ENCODE results near the gene CFAP43. TPM values are rescaled to one million over a fixed set of nuclear protein-coding genes. Genes with fewer than 3 reads are reported as not detected.

CFAP43 gene
- total RNA-seq, 1 experiment from 2014 or later, result 6.0 TPM

- Histone ChIP-seq H3K79me2 (ENCODE audit: low read depth) (no peaks in the 10 kb centered on the region), H3K27me3 (ENCODE audit: insufficient read depth, low read depth) (no peaks in the 10 kb centered on the region), H4K20me1 (ENCODE audit: insufficient read depth) (no peaks in the 10 kb centered on the region), H3K4me1 (replicated peaks; ENCODE audit: insufficient read depth) (peaks cover 39% of the 10 kb centered on the region), H3F3A (ENCODE audit: insufficient read depth, low read depth) (peaks cover 26% of the 10 kb centered on the region), H3K36me3 (ENCODE audit: low read depth) (no peaks in the 10 kb centered on the region), H2AFZ (peak overlapping the region; percentile 93), H3K9me2 (ENCODE audit: insufficient read depth) (no peaks in the 10 kb centered on the region), H3K27ac (peak overlapping the region; percentile 22; the same call in 1 of the 2 replicates), H3K4me3 (peak overlapping the region; percentile 77), H3K9me3 (ENCODE audit: insufficient read depth, low read depth) (no peaks in the 10 kb centered on the region), H3K4me2 (peak overlapping the region; percentile 72)
- TF ChIP-seq EZH2 (IDR thresholded peaks at IDR 0.05; ENCODE audit: low read depth), result no peak
- TF ChIP-seq, protein P1, sequence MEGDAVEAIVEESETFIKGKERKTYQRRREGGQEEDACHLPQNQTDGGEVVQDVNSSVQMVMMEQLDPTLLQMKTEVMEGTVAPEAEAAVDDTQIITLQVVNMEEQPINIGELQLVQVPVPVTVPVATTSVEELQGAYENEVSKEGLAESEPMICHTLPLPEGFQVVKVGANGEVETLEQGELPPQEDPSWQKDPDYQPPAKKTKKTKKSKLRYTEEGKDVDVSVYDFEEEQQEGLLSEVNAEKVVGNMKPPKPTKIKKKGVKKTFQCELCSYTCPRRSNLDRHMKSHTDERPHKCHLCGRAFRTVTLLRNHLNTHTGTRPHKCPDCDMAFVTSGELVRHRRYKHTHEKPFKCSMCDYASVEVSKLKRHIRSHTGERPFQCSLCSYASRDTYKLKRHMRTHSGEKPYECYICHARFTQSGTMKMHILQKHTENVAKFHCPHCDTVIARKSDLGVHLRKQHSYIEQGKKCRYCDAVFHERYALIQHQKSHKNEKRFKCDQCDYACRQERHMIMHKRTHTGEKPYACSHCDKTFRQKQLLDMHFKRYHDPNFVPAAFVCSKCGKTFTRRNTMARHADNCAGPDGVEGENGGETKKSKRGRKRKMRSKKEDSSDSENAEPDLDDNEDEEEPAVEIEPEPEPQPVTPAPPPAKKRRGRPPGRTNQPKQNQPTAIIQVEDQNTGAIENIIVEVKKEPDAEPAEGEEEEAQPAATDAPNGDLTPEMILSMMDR (conservative IDR thresholded peaks at IDR 0.05), result no peak
- intact Hi-C loops (cut with micrococcal nuclease; ENCODE audit: unreplicated experiment), result loop anchor here (5.0 to 10.0 kb wide), 2 partner anchors 215 to 408 kb away; no protein-coding TSS in a partner anchor
- TSS peak; percentile 65 for BruUV-seq (replicated peaks)
- CTCF ChIA-PET, result interaction anchor here (1.0 to 1.5 kb wide), 2 partner anchors 40 to 63 kb away, joined by 3 read pairs; no protein-coding TSS in a partner anchor
- no peak for DNase-seq
- POLR2A ChIA-PET (ENCODE audit: unreplicated experiment), result interaction anchor here (0.5 to 1.0 kb wide), 7 partner anchors 8 to 998 kb away, joined by 3 to 10 read pairs (median 4); no protein-coding TSS in a partner anchor
Measured at GRCh38 chr10:104122225-104123107, 109.7 kb downstream of the CFAP43 start.

DNA sequence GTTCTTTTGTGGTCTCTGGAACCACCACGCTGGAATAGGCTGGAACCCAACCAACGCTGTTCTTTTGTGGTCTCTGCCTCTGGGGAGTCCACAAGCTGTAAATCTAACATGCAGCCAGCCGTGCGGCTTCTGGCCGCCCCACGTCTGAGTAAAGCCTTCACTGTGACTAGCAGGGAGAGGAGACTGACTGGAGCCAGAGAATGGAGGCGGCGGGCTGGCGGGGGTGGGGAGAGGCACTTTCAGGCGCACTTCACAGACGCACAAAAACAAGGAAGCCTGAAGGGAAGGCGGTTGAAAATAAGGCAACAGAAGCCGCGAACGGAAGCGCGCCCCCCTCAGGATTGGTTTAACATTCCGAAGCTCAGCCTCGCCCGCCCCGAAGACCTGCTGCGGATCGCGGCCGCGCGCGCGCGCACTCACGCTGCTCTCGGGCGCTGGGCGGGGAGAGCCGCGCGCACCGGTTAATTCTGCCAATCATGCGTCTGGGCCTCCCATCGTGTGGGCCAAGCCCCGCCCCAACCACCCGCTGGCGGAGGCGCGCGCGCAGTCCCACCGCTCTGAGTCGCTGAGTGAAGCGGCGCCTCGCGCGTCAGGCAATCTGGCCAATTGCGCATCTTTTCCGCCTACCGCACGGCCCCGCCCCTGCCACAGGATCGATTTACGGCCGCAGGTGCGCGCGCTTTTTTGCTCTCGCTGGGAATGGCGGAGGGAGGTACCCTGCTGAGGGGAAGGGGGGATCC is 110.5 kb downstream of the CFAP43 start, which contains the start of gene SFR1:
Gene SFR1 (plus strand): TSS at position 687 of the 740 bp plus-strand sequence. CDS start 13 bp downstream, at position 700.
- peak within 1 kb of the TSS; percentile 94 for H2AFZ ChIP-seq
- peak within 1 kb of the TSS; percentile 99 for H3K4me2 ChIP-seq
- peaks cover 26% of the 10 kb centered on the region for H3F3A ChIP-seq (ENCODE audit: insufficient read depth, low read depth)
- no peaks in the 10 kb centered on the region for H4K20me1 ChIP-seq (ENCODE audit: insufficient read depth)
- no peaks in the 10 kb centered on the region for H3K9me3 ChIP-seq (ENCODE audit: insufficient read depth, low read depth)
- H3K4me1 ChIP-seq (replicated peaks; ENCODE audit: insufficient read depth), result peaks cover 45% of the 10 kb centered on the region
- H3K79me2 ChIP-seq (ENCODE audit: low read depth), result no peaks in the 10 kb centered on the region
- H3K4me3 ChIP-seq, result peak within 1 kb of the TSS; percentile 85
- ChIA-PET CTCF (no interaction called here), POLR2A (ENCODE audit: unreplicated experiment) (interaction anchor here (0.5 to 1.0 kb wide), 10 partner anchors 9 to 997 kb away, joined by 3 to 10 read pairs (median 4); no protein-coding TSS in a partner anchor)
- BruUV-seq (replicated peaks), result no TSS peak
- no peaks in the 10 kb centered on the region for H3K27me3 ChIP-seq (ENCODE audit: insufficient read depth, low read depth)
- no peaks in the 10 kb centered on the region for H3K36me3 ChIP-seq (ENCODE audit: low read depth)
- TF ChIP-seq, protein P1 (conservative IDR thresholded peaks at IDR 0.05), result peak; percentile 57
- no peak for TF ChIP-seq EZH2 (IDR thresholded peaks at IDR 0.05; ENCODE audit: low read depth)
- H3K9me2 ChIP-seq (ENCODE audit: insufficient read depth), result no peaks in the 10 kb centered on the region
- H3K27ac ChIP-seq, result peak within 1 kb of the TSS; percentile 97
- intact Hi-C loops (cut with micrococcal nuclease; ENCODE audit: unreplicated experiment), result loop anchor here (1.0 to 10.0 kb wide), 6 partner anchors 39 to 407 kb away; partner anchors contain the start of gene SLK
- peak; percentile 90 to 97 for DNase-seq
